ENCODE measurements around the gene ARHGAP4. TPM values are rescaled to one million over a fixed set of nuclear protein-coding genes. Genes with fewer than 3 reads are reported as not detected.

ARHGAP4 gene
- total RNA-seq, 1 donor from 2014 or later = 69.8 TPM

DNA sequence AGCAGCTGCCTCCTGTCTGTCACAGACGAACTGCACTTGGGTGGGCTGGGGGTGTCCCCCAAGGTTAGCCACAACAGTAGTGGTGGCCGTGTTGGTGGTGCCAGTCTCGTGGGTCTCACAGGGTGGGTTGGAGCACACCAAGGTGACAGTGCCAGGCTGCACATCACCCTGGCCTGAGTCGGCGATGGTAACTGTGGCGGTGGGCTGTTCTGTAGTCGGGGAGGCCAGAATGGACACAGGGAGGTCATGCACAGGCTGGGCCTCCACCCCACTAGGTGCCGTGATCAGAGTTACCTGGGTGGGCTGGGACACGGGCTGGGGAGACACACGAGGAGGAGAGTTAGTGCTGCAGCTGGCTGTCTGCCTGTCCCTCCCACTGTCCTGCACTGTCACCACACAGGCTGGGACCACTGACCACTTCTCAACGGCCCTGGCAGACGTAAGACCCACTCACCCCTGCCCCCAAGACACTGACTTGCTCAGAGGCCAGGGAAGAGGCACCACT lies 29.2 kb upstream of the ARHGAP4 start:
- intact Hi-C loops (cut with DNase I) = loop anchor here (10.0 kb wide), 1 partner anchor 190 kb away; the partner anchor contains the start of gene PLXNB3
- Histone ChIP-seq H3K4me3 (no peak overlapping the region), H3K36me3 (peaks cover 79% of the 10 kb centered on the region), H3K27me3 (no peaks in the 10 kb centered on the region), H3K4me1 (no peaks in the 10 kb centered on the region), H3K9me3 (no peaks in the 10 kb centered on the region), H3K27ac (no peak overlapping the region)
- TF ChIP-seq, protein P1, sequence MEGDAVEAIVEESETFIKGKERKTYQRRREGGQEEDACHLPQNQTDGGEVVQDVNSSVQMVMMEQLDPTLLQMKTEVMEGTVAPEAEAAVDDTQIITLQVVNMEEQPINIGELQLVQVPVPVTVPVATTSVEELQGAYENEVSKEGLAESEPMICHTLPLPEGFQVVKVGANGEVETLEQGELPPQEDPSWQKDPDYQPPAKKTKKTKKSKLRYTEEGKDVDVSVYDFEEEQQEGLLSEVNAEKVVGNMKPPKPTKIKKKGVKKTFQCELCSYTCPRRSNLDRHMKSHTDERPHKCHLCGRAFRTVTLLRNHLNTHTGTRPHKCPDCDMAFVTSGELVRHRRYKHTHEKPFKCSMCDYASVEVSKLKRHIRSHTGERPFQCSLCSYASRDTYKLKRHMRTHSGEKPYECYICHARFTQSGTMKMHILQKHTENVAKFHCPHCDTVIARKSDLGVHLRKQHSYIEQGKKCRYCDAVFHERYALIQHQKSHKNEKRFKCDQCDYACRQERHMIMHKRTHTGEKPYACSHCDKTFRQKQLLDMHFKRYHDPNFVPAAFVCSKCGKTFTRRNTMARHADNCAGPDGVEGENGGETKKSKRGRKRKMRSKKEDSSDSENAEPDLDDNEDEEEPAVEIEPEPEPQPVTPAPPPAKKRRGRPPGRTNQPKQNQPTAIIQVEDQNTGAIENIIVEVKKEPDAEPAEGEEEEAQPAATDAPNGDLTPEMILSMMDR (IDR thresholded peaks at IDR 0.05) = no peak
- ATAC-seq (no peak), DNase-seq (no peak)

DNA sequence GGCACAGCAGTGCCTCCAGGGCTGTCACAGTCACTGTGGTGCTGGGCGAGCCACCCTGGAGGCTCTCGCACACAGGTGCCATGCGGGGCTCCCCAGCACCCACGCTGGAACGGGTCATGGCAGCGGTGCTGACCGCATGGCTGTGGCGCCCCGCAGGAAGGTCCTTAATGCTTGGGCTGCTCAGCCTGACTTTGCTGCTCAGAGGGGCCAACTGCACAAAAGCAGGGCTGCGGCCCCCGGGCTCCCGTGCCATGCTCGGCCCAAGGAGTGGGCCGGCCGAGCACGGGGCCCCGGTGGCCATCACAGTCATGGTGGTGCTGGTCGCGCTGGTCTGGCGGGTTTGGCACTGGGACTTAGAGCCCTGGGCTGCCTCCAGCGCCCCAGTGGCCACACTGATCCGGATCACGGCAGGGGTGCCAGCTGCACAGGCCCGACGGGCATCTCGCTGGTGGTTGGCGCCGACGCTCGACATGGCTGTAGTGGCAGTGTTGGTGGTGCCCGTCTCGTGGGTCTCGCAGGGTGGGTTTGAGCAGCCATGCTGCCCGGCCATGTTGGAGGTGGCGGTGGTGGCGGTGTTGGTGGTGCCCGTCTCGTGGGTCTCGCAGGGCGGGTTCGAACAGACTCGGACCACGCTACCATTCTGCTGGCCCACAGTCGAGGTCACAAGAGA lies 28.6 kb upstream of the ARHGAP4 start:
- Histone ChIP-seq H3K4me1 (no peaks in the 10 kb centered on the region), H3K4me3 (no peak overlapping the region), H3K36me3 (peaks cover 79% of the 10 kb centered on the region), H3K27ac (no peak overlapping the region), H3K9me3 (no peaks in the 10 kb centered on the region), H3K27me3 (no peaks in the 10 kb centered on the region)
- TF ChIP-seq, protein P1 (IDR thresholded peaks at IDR 0.05) = no peak
- ATAC-seq (no peak), DNase-seq (no peak)
- intact Hi-C loops (cut with DNase I) = loop anchor here (10.0 kb wide), 1 partner anchor 190 kb away; the partner anchor contains the start of gene PLXNB3

DNA sequence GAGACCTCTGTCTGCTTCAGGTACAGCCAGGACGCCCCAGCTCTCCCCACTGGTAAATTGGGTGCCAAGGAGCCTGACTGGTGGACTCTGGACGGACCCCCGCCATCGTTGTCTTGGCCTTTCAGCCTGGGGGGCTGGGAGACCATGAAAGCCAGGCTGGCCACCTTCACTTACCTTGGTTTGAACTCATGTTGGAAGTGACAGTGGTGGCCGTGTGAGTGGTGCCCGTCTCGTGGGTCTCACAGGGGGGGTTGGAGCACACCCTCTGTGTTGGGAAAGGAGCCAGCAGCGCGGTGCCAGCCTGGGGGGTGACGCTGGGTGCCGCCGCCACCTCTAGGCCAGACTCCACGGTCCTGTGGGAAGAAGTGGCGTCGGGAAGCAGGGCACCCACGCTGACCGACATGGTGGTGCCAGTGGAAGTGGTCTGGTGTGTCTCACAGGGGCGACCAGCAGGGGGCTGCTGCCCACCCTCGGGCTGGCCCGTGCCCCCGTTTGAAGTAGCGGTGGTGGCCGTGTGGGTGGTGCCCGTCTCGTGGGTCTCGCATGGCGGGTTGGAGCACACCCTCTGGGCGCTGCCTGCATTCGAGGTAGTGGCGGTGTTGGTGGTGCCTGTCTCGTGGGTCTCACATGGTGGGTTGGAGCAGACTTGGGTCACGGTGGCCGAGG lies 28.0 kb upstream of the ARHGAP4 start:
- Histone ChIP-seq H3K27me3 (no peaks in the 10 kb centered on the region), H3K27ac (no peak overlapping the region), H3K9me3 (no peaks in the 10 kb centered on the region), H3K4me3 (no peak overlapping the region), H3K36me3 (peaks cover 78% of the 10 kb centered on the region), H3K4me1 (peaks cover 3% of the 10 kb centered on the region)
- TF ChIP-seq, protein P1 (IDR thresholded peaks at IDR 0.05) = no peak
- intact Hi-C loops (cut with DNase I) = loop anchor here (10.0 kb wide), 1 partner anchor 189 kb away; the partner anchor contains the start of gene PLXNB3
- ATAC-seq (no peak), DNase-seq (no peak)

DNA sequence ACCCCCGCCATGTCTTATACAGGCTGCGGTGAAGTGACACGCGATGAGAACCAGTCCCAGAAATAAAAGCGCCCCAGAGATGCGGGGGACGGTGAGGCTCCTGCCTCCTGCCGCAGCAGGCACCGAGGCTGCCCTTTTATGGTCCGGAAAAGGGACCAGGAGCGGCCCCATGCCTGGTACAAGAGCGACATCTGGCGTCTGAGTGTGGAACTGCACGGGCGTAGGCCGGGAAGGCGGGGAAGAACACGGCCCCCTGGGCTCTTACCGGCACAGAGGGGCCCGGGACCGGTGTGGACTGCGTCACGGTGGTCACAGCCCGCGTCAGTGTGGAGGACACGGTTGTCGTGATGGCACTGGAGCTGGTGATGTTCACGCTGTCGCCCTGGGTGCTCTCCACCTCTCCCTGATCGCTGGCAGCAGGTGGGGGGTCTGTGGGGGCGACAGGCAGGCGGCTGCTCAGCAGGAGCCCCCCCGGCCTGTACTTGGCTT lies 27.3 kb upstream of the ARHGAP4 start:
- no peaks in the 10 kb centered on the region for H3K9me3 ChIP-seq
- intact Hi-C loops (cut with DNase I) = loop anchor here (10.0 kb wide), 1 partner anchor 189 kb away; the partner anchor contains the start of gene PLXNB3
- TF ChIP-seq, protein P1 (IDR thresholded peaks at IDR 0.05) = peak; percentile 93
- H3K36me3 ChIP-seq = peaks cover 72% of the 10 kb centered on the region
- no peaks in the 10 kb centered on the region for H3K27me3 ChIP-seq
- peak; percentile 87 for ATAC-seq
- DNase-seq = peak; percentile 76
- no peak overlapping the region for H3K4me3 ChIP-seq
- peaks cover 3% of the 10 kb centered on the region for H3K4me1 ChIP-seq
- no peak overlapping the region for H3K27ac ChIP-seq

DNA sequence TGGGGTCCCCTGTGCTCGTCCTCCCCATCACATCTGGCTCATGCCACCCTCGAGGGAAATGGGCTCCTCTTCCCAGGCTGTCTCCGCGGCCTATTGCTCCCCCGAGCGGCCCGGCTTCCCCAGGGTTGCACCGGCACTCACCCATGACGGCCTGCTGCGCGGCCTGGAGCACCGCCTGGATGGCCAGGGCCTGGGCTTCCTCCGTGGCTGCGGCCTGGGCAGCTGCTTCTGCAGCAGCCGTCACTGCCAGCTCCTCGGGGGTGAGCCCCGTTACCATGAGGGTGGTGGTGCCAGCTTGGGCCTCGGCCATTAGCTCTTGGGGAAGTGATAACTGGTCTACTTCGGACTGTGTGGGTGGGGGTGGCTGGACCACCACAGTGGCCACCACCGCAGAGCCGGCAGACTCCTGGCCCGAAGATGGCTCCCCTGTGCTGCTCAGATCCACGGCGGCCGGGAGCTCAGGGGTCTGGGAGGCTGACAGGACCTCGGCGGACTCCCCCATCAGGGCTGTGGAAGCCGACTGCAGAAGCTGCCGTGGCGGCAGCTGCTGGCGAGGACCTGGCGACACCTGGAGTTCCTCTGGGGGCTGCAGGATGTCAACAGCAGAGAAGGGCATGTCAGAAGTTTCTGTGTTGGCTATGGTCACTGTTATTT lies 26.4 kb upstream of the ARHGAP4 start:
- Histone ChIP-seq H3K4me1 (peaks cover 3% of the 10 kb centered on the region), H3K36me3 (peaks cover 63% of the 10 kb centered on the region), H3K27ac (no peak overlapping the region), H3K27me3 (no peaks in the 10 kb centered on the region), H3K9me3 (no peaks in the 10 kb centered on the region), H3K4me3 (no peak overlapping the region)
- intact Hi-C loops (cut with DNase I) = loop anchor here (10.0 kb wide), 1 partner anchor 188 kb away; the partner anchor contains the start of gene PLXNB3
- TF ChIP-seq, protein P1 (IDR thresholded peaks at IDR 0.05) = no peak
- DNase-seq (no peak), ATAC-seq (no peak)

Data from upper lobe of right lung (tissue), 1 donor.